WI38 (cell line): Measurements from ENCODE around the gene A3GALT2.

Source experiments
- H3K4me3 ChIP-seq: 2 replicates; pipeline ENCODE4 v1.5.1; 2011; ENCODE audit warnings: low read depth, mild to moderate bottlenecking, control low read depth, low read length
- CTCF ChIP-seq: IDR thresholded peaks from 2 replicates; pipeline ENCODE4 v1.5.1; 2012; ENCODE audit warnings: low read depth, mild to moderate bottlenecking, control low read depth, low read length

Gene A3GALT2

DNA sequence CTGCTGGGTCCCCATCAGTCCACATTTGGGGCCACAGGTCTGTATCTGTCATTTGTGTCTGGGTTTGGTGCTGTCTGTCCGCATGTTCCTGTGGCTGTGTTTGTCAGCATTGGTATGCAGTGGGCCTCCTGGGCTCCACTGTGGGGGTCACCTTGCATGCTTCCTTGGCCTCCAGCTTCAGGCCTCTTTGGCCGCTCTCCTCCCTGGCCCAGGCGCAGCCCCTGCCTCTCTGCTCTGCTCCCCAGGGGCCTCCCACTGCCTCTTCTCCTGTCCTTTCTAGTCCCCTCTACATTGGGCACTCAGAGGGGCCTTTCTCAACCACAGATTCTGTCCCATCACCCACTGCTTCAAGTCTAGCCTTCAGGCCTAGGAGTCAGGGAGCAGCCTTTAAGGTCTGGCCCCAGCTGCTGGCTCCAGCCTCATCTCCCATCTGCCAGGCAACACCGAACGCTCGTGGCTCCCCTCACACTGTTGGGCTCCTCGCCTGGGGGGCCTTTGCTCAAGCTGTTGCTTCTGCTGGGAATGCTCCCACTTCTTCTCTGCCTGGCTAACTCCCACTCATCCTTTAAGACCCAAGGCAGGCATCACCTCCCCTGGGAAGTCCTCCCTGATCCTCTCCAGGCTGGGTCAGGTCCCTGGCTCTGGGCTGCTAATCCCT is 50.0 kb downstream of the A3GALT2 start:
- TF ChIP-seq CTCF: no peak
- H3K4me3 ChIP-seq: no peak overlapping the region

GRCh38 chr1:33270379-33270778 is 50.5 kb downstream of the A3GALT2 start:
- TF ChIP-seq CTCF: no peak
- H3K4me3 ChIP-seq: no peak overlapping the region

DNA sequence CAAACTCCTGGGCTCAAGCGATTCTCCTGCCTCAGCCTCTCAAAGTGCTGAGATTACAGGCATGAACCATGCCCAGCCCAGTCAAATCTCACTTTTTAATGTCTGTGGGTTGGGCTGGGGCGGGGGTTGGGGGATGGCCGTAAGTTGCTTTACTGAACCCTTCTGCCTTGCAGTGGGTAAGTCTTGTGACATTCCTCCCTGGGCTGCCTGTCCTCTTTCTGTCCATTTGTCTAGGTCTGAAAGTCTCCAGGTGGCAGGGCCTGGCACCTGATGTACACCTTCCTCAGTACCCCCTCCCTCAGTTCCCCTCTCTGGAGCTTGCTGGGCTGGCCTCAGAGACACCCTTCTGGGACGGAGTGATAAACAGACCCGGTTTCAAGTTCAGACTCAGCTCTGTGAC is 51.3 kb downstream of the A3GALT2 start:
- no peak for TF ChIP-seq CTCF

GRCh38 chr1:33268927-33269610 is 51.8 kb downstream of the A3GALT2 start:
- H3K4me3 ChIP-seq: no peak overlapping the region
- TF ChIP-seq CTCF: no peak

More for the DNA sequence above, 51.3 kb downstream of the A3GALT2 start:
- H3K4me3 ChIP-seq: no peak overlapping the region

DNA sequence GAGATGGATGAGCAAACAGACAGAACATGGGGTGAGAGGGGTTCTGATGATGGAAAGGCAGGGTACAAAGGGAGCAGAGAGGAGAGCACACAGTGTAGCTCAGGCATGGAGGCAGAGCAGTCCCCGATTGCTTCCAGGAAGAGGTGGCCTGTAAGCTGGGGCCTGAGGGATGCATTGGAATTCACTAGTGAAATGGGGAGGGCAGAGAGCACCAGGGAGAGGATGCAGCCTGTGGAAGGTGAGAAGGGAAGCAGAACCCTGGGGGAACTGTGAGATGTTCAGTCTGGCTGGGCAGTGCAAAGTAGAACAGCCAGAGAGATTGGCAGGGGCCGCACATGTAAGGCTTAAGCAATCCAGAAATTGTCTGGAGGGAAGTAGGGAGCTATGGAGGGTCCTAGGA is 52.4 kb downstream of the A3GALT2 start:
- H3K4me3 ChIP-seq: no peak overlapping the region
- no peak for TF ChIP-seq CTCF

- no peak for TF ChIP-seq CTCF
- no peak overlapping the region for H3K4me3 ChIP-seq
These were observed 53.3 kb downstream of the A3GALT2 start for GRCh38 chr1:33267468-33268205.

DNA sequence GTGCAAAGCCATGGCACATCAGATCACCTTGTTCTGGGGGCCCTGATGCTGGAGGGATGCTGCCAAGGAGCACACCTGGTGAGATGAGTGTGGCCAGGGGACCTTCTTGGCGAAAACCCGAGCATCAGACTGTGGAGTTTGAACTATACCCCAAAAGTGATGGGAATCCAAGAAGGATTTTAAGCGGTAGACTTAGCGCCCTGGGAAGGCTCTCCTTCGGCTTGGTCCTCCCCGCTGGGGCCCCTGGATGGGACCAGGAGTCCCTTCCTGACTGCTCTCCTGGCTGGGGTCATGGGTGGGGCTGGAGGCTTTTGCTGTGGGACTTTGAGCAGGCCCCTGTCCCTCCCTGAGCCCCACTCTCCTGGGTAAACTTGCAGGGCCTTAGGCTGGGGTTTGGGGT is 54.1 kb downstream of the A3GALT2 start:
- TF ChIP-seq CTCF: no peak
- H3K4me3 ChIP-seq: no peak overlapping the region
